Middle frontal gyrus (tissue), 1 donor: ENCODE measurements around the gene CDY2B.
"Not testable (repeated sequence)": the region's sequence is repeated elsewhere in the genome, so short reads cannot be mapped to it uniquely, and the experiment has no call there.

Experiments
- DNase-seq: peaks from one replicate; pipeline ENCODE4 v3.0.0-alpha.2; 2015; ENCODE audit warnings: low spot score; ENCODE audit errors: extremely low spot score

The CDY2B gene, protein sequence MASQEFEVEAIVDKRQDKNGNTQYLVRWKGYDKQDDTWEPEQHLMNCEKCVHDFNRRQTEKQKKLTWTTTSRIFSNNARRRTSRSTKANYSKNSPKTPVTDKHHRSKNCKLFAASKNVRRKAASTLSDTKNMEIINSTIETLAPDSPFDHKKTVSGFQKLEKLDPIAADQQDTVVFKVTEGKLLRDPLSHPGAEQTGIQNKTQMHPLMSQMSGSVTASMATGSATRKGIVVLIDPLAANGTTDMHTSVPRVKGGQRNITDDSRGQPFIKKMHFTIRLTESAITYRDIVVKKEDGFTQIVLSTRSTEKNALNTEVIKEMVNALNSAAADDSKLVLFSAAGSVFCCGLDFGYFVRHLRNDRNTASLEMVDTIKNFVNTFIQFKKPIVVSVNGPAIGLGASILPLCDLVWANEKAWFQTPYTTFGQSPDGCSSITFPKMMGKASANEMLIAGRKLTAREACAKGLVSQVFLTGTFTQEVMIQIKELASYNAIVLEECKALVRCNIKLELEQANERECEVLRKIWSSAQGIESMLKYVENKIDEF

DNA sequence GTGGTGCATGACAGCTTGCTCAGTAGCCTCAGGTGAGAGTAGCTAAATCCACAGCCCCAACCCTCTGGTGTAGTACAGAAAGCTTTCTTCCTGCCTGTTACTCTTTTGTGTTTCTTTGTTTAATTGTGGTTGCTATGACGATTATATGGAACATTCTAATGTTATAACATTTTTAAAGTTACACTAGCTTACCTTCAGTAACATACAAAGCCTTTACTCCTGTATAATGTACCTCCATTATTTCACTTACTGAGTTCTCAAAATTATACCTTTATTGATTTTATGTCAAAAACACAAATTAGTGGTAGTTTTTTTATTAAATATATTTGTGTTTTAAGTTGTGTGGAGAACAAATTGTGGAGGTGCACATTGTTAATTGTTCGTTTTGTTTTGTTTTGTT is at the start of gene CDY2B:
Gene CDY2B (minus strand): TSS at position 101 of the 400 bp plus-strand sequence. CDS start 328 bp downstream, outside the sequence.
- DNase-seq, result not testable (repeated sequence)

GRCh38 chrY:17908009-17908408 is 28.0 kb upstream of the CDY2B start:
- not testable (repeated sequence) for DNase-seq

GRCh38 chrY:17907351-17907750 is 27.3 kb upstream of the CDY2B start:
- not testable (repeated sequence) for DNase-seq

DNA sequence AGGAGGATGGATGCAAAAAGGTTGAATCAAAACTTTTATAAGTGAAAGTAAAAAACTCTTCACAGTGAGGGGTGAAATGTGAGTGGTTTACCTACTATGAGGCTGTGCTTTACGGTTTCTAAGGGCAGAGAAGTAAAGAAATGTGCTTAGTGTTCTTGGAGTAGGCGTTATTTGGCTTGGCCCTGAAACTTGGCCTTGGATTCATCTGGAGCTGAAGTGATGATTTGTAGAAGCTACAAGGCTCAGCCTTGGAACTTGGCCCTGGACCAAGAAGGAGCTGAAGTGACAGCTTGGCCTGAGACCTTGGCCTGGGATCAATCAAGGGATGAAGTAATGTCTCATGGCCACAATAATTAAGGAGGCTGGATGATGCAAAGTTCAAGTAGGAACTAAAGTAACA is 1.7 kb upstream of the CDY2B start:
- not testable (repeated sequence) for DNase-seq

DNA sequence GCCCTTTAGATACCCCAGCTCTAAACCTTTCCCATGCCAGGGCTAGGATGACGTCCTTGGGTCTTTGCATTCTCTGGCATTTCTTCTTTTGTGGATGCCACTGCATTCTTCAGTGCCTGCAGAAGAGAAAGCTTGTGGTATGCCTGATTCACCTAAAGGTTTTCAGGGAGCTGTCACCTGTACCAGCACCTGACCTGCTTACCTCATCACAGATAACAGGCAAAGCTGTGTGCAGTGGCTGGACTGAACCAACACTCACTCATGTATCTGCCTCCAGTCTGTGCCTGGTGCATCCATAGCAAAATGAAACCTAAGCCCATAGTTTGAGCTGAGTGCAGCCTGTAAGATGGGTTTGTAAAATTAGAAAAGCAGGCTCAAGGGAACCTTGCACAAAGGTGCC is 3.3 kb downstream of the CDY2B start:
- DNase-seq, result not testable (repeated sequence)

DNA sequence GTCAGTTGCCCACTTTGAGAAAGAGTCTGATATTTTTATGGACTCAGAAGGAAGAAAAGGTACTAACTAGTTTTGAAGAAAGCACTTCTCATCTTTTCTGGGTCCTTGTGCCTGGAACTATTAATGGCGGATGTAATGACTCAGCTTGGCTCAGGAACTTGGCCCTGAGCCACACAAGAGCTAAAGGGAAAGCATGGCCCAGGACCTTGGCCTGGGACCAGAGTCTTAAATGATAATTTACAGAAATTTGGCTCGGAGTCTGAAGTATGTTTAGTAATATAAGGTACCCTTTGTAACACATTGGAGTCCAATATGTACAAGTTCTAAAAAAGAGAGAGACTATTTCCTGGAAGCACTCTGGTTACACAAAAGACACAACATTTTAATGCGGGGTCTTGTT is 4.6 kb downstream of the CDY2B start:
- not testable (repeated sequence) for DNase-seq

GRCh38 chrY:17871194-17871903 is 8.7 kb downstream of the CDY2B start:
- not testable (repeated sequence) for DNase-seq

DNA sequence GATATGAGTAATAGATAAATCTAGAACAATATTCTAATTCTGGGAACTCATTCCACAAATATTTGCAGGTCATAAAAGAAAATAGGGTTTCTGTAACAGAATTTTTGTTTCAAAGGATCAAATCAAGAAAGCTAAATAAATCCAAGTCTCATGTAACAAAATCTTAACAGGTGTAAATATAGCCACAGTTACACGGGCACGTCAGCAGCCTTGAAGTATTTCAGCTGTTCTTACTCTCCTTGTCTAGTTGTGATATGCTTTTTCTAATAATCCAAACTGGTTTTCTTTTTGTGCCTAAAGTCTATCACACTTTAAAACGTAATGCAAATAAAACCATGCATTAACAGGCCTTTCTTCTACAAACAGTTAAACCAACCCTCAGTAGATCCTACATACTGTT is 9.3 kb downstream of the CDY2B start:
- not testable (repeated sequence) for DNase-seq

DNA sequence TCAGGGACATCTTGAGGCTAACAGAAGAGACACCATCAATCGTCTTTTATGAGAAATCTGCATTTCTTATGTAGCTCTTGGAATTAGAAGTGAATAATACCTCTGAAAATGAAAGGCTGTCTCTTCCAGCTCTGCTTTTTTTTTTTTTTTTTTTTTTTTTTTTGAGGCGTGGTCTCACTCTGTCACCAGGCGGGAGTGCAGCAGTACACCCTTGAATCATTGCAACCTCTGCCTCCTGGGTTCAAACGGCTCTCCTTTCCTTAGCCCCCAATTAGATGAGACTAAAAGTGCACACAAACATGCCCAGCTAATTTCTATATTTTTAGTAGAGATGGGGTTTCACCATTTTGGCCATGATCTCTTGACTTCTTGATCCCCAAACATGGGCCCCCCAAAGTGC is 12.2 kb downstream of the CDY2B start:
- not testable (repeated sequence) for DNase-seq

DNA sequence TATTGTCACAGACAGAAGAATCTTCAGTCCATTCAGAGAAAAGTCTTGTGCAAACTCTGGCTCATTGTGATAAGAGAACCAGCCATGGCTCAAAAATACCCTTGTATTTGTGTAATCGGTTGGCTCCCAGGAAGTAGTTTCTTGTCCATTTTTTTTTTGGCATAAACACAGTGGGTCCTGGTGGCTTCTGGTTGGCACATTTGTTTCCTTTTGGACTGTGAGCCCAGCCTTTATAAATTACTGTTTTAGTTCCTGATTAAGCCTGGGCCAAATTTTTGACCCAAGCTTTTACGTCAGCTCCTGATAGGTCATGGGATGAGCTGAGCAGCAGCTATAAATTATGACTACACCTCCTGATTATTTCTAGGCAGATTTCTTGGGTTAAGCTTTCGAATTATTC is 19.4 kb downstream of the CDY2B start:
- not testable (repeated sequence) for DNase-seq

DNA sequence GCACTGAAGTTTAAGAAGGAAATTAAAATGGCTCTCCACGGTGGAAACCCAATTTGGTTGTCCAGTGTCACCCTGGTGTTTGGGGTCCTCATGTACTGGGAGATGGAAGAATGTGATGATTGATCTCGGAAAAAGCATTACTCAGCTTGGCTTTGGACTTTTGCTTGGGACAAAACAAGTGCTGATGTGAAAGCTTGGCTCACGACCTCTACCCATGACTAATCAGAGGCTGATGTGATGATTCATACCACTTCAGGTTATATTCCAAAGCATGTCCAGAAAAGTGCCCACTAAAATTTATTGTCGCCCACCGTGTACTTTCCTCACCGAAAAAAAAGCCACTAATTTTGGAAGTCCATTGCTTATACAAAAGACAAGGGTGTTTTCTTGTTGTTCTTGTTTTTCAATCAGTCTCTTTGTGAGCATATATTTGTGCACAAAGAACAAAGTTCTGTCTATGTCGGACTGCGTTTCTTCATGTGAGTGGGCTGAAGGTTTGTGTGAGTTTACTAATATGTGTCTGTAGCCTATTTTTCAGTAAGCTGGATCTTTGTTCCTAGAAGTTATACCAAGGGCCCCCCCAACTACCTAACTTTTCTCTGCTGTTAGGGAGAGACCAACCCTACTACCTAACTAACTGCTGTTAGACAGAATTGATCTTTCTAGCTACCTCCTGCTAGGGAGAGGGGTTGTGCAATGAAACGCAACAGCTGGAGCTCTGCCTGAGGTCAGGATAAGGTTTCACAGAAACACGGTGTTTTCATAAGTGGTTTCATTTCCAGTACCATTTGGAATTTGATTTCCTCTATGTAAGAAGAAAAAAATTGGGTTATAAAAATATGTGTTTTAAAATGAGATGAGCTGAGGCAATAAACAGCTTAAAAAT is 22.8 kb downstream of the CDY2B start:
- not testable (repeated sequence) for DNase-seq

GRCh38 chrY:17856508-17856907 is 23.5 kb downstream of the CDY2B start:
- not testable (repeated sequence) for DNase-seq

GRCh38 chrY:17849131-17849530 is 30.9 kb downstream of the CDY2B start:
- not testable (repeated sequence) for DNase-seq

- not testable (repeated sequence) for DNase-seq
Observed at GRCh38 chrY:17832149-17832548, 47.9 kb downstream of the CDY2B start.
